ENCODE results near the gene CAPN14.

DNA sequence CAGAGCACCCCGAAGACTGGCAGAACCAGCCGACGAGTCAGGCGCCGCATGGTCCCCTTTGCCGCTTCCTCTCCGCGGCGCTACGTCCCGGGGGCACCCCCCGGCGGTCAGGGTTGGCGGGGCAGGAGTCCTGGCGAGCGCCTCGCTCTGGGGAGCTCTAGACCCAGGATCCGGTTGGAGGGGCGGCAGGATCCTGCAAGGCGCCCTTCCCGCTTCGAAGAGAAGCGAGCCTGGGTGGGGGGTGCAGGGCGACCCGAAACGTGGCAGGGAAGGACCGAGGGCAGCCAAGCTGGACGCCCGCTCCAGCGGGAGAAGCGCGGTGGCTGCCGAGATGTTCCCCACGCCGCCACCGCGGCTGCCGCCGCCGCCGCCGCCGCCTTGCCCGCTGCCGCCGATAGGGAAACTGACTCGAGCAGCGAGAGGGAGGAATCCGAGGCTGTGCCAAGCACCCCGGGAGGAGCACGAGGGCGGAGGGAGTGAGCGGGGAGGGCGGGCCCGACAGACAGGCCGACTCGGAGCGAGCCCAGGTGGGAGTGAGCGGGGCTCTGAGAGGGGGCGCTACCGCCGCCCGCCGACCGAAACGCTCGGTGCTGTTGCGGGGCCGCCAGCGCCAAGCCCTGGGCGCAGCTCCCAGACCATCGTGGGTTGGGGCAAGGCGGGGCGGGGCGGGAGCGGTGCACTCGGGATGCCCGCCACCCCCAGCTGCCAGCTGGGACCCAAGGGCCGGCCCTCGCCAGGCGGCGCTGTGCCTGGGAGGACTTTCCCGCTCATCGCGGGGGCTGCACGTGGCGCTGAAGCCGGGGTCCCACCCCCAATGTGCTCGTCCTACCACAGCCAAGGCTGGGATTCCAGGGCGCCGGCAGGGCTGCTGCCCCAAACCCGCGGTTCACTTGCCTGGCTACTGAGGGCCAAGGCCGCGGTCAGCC is 79.0 kb downstream of the CAPN14 start, which contains the start of gene GALNT14:
- TF ChIP-seq POLR2A (IDR thresholded peaks at IDR 0.05; ENCODE audit: low read length): no peak
- TF ChIP-seq GATA1 (IDR thresholded peaks at IDR 0.05; ENCODE audit: low read depth, low read length): no peak
